ENCODE results near the gene SLCO2A1.

The SLCO2A1 gene

GRCh38 chr3:134057654-134058110 is 28.0 kb upstream of the SLCO2A1 start:
- H3K27ac ChIP-seq (ENCODE audit: poor library complexity, severe bottlenecking), result no peak overlapping the region
- peak; percentile 19 for DNase-seq (ENCODE audit: low spot score)
- no peaks in the 10 kb centered on the region for H3K4me1 ChIP-seq (ENCODE audit: insufficient read depth, poor library complexity, severe bottlenecking)
- H3K27me3 ChIP-seq (ENCODE audit: insufficient read depth, poor library complexity, severe bottlenecking), result no peaks in the 10 kb centered on the region
- TF ChIP-seq, protein P1, sequence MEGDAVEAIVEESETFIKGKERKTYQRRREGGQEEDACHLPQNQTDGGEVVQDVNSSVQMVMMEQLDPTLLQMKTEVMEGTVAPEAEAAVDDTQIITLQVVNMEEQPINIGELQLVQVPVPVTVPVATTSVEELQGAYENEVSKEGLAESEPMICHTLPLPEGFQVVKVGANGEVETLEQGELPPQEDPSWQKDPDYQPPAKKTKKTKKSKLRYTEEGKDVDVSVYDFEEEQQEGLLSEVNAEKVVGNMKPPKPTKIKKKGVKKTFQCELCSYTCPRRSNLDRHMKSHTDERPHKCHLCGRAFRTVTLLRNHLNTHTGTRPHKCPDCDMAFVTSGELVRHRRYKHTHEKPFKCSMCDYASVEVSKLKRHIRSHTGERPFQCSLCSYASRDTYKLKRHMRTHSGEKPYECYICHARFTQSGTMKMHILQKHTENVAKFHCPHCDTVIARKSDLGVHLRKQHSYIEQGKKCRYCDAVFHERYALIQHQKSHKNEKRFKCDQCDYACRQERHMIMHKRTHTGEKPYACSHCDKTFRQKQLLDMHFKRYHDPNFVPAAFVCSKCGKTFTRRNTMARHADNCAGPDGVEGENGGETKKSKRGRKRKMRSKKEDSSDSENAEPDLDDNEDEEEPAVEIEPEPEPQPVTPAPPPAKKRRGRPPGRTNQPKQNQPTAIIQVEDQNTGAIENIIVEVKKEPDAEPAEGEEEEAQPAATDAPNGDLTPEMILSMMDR (IDR thresholded peaks at IDR 0.05; ENCODE audit: poor library complexity, severe bottlenecking), result no peak
- no peak for ATAC-seq (ENCODE audit: low read depth)
- no peaks in the 10 kb centered on the region for H3K9me3 ChIP-seq (ENCODE audit: severe bottlenecking)
- H3K36me3 ChIP-seq (ENCODE audit: low read depth), result no peaks in the 10 kb centered on the region
- H3K4me3 ChIP-seq (ENCODE audit: severe bottlenecking), result no peak overlapping the region

DNA sequence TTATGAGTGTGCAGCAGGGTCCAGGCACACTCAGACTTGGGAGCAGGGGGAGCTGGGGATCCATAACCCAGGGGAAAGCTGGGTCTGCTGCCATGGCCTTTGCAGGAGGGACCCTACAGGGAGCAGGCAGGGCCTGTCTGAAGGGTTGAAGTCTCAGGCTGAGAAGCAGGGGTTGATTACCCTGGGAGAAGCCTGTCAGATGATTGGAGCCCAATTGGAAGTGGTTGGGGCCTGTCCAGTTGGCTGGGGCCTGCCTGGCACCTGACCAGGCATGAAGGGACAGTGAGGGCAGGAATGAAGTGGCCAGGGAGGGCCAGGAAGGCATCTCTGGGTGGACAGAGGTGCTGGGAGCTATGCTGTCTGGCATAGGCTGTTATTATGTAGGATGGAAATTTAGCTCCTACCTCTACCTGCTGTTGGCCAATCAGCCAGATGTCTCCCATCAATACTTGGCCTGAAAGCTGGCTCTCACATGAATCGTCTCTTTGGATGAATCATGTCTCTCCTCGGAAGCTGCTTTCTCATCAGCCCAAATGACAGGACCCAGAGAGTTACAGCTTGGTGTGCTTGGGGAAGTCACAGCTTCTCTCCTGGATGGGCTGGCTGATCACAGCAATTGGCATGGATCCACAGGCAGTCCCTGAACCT is 27.4 kb upstream of the SLCO2A1 start:
- Histone ChIP-seq H3K9me3 (ENCODE audit: severe bottlenecking) (no peaks in the 10 kb centered on the region), H3K4me3 (ENCODE audit: severe bottlenecking) (no peak overlapping the region), H3K27me3 (ENCODE audit: insufficient read depth, poor library complexity, severe bottlenecking) (no peaks in the 10 kb centered on the region), H3K36me3 (ENCODE audit: low read depth) (no peaks in the 10 kb centered on the region), H3K27ac (ENCODE audit: poor library complexity, severe bottlenecking) (no peak overlapping the region), H3K4me1 (ENCODE audit: insufficient read depth, poor library complexity, severe bottlenecking) (no peaks in the 10 kb centered on the region)
- DNase-seq (ENCODE audit: low spot score) (peak; percentile 14), ATAC-seq (ENCODE audit: low read depth) (peak; percentile 41; the same call in 2 of the 3 replicates)
- TF ChIP-seq, protein P1 (IDR thresholded peaks at IDR 0.05; ENCODE audit: poor library complexity, severe bottlenecking), result no peak

DNA sequence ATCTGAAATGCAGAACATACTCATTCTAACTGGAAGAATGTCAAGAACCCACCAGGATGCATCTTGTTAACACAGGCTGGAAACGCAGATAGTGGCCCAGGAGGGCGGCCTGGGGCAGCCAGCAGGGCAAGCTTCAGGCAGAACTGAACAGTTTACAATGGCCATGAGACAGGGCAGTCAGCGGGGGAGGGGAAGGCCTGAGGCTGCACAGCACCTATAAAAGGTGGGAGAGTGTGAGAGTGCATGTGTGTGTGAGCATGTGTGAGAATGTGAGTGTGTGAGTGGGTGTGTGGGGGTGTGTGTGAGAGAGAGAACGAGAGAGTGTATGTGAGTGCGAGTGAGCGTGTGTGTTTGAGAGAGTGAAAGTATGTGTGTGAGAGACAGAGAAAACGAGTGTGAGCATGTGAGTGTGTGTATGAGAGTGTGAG is 26.8 kb upstream of the SLCO2A1 start:
- Histone ChIP-seq H3K4me3 (ENCODE audit: severe bottlenecking) (no peak overlapping the region), H3K27me3 (ENCODE audit: insufficient read depth, poor library complexity, severe bottlenecking) (no peaks in the 10 kb centered on the region), H3K36me3 (ENCODE audit: low read depth) (no peaks in the 10 kb centered on the region), H3K4me1 (ENCODE audit: insufficient read depth, poor library complexity, severe bottlenecking) (no peaks in the 10 kb centered on the region), H3K27ac (ENCODE audit: poor library complexity, severe bottlenecking) (no peak overlapping the region), H3K9me3 (ENCODE audit: severe bottlenecking) (no peaks in the 10 kb centered on the region)
- peak; percentile 21 for DNase-seq (ENCODE audit: low spot score)
- ATAC-seq (ENCODE audit: low read depth), result no peak
- TF ChIP-seq, protein P1 (IDR thresholded peaks at IDR 0.05; ENCODE audit: poor library complexity, severe bottlenecking), result no peak

DNA sequence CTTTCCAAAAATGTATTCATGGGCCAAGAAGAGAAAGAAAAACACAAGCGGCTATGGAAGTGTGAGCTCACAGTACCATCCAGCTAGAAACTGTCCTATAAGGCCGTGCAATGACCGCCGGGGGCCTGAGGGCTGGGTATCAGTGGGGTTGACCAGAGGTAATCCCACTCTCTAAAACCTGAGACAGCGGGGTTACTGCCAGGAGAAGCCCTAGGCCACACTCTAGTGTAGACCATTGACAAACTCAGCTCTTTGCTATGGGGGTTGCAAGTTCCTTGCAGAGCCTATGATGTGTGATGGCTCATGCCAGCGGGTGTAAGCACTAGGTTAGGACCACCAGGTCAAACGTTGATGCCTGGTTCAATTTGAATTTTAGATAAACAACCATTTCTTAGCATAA is 25.9 kb upstream of the SLCO2A1 start:
- peak; percentile 9 for DNase-seq (ENCODE audit: low spot score)
- TF ChIP-seq, protein P1 (IDR thresholded peaks at IDR 0.05; ENCODE audit: poor library complexity, severe bottlenecking), result no peak
- Histone ChIP-seq H3K27me3 (ENCODE audit: insufficient read depth, poor library complexity, severe bottlenecking) (no peaks in the 10 kb centered on the region), H3K36me3 (ENCODE audit: low read depth) (no peaks in the 10 kb centered on the region), H3K9me3 (ENCODE audit: severe bottlenecking) (no peaks in the 10 kb centered on the region), H3K4me3 (ENCODE audit: severe bottlenecking) (no peak overlapping the region), H3K4me1 (ENCODE audit: insufficient read depth, poor library complexity, severe bottlenecking) (no peaks in the 10 kb centered on the region), H3K27ac (ENCODE audit: poor library complexity, severe bottlenecking) (no peak overlapping the region)
- no peak for ATAC-seq (ENCODE audit: low read depth)

- no peaks in the 10 kb centered on the region for H3K36me3 ChIP-seq (ENCODE audit: low read depth)
- H3K27ac ChIP-seq (ENCODE audit: poor library complexity, severe bottlenecking), result no peak overlapping the region
- H3K27me3 ChIP-seq (ENCODE audit: insufficient read depth, poor library complexity, severe bottlenecking), result no peaks in the 10 kb centered on the region
- no peaks in the 10 kb centered on the region for H3K4me1 ChIP-seq (ENCODE audit: insufficient read depth, poor library complexity, severe bottlenecking)
- TF ChIP-seq, protein P1 (IDR thresholded peaks at IDR 0.05; ENCODE audit: poor library complexity, severe bottlenecking), result no peak
- H3K9me3 ChIP-seq (ENCODE audit: severe bottlenecking), result no peaks in the 10 kb centered on the region
- H3K4me3 ChIP-seq (ENCODE audit: severe bottlenecking), result no peak overlapping the region
- no peak for ATAC-seq (ENCODE audit: low read depth)
- DNase-seq (ENCODE audit: low spot score), result peak; percentile 34
Observed at GRCh38 chr3:134054881-134055280, 25.2 kb upstream of the SLCO2A1 start.

Data from RWPE2 (cell line).